HG03571 (cell line): ENCODE results near the gene FHIT.
"Not testable (repeated sequence)": the region's sequence is repeated elsewhere in the genome, so short reads cannot be mapped to it uniquely, and the experiment has no call there.

Source experiments
- ATAC-seq: cut with Tn5 transposase; IDR thresholded peaks from one replicate; pipeline ENCODE4 v1.9.1; 2021; ENCODE audit not compliant: unreplicated experiment

FHIT gene

DNA sequence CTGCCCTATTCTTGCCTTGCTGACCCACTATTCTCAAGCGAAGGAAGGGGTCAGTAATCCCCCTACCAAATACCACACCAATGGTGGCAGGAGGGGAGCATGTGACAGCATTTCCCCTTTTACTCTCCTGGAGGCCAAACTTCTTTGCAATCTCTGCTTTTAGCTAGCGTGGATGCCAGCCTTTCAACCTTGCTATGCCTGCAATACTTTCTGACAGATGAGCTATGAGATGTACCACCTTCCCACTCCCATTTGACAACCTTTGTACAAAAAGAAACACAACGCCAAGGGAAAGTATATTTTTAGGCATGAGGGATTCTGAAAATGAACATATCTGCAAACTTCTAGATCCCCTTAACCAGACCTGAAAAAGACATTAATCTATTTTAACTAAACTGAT lies 302.1 kb downstream of the FHIT start:
- ATAC-seq = no peak

DNA sequence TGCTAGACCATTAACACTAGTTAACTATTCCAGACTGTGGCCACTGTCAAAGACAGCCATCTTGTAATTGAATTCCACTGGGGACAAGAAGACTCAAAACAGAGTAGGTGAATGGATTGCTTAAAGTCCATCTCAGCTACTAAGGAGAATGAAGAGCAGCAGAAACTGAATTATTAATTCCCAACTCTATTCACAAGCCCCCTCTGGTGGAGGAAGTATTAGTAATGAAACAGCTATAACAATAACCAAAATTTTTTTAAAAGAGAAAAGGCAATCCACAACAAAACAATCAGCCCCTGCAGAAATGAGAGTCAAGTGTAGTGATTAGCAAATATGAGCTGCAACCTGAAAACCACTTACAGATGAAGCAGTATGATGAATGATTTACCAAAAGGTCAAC lies 302.8 kb downstream of the FHIT start:
- ATAC-seq = no peak

GRCh38 chr3:60935709-60936108 lies 315.5 kb downstream of the FHIT start:
- ATAC-seq = no peak

DNA sequence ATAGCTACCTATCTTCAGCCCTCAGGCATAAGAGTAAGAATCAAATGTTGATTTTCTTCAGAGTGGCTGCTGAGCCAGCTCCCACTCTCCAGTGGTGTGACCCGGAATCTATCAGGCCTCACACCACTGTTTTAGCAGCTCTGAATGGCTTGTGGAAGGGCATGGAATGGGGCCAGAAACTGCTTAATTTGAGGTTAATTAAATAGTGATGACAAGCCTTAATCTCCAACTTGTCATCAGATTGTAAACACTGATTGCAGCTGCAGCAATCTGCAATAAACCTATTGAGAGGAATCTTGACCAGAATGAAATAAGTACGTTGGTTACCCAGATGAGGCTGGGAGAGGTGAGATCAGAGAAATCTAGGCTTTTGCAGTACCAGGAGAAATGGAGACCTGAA lies 317.4 kb downstream of the FHIT start:
- ATAC-seq = no peak

- no peak for ATAC-seq
These were observed 318.6 kb downstream of the FHIT start for GRCh38 chr3:60932643-60933042.

GRCh38 chr3:60932170-60932569 lies 319.1 kb downstream of the FHIT start:
- no peak for ATAC-seq

DNA sequence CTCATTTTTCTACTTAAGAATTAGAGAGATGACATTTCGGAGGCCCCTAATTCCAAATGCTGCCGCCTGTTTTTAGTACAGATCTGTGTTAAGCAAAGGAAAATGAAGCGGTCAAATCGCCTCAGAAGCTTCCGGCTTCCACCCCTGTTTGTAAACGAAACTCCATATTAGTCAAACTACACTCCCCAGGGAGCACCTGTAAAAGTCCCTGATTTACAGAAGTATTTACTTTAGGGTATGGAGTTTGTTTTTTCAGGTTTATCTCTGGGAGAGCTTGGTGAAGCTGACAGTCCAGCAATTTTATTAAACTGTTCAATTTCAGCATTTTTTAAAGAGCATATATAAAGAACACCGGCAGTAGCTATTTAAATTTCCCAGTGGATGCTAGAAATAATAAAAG lies 319.8 kb downstream of the FHIT start:
- no peak for ATAC-seq

GRCh38 chr3:60920519-60920918 lies 330.7 kb downstream of the FHIT start:
- no peak for ATAC-seq

GRCh38 chr3:60919296-60919695 lies 332.0 kb downstream of the FHIT start:
- no peak for ATAC-seq

GRCh38 chr3:60917141-60917540 lies 334.1 kb downstream of the FHIT start:
- no peak for ATAC-seq

GRCh38 chr3:60916546-60916945 lies 334.7 kb downstream of the FHIT start:
- ATAC-seq = no peak

- no peak for ATAC-seq
These were observed 337.8 kb downstream of the FHIT start for GRCh38 chr3:60913474-60913873.

DNA sequence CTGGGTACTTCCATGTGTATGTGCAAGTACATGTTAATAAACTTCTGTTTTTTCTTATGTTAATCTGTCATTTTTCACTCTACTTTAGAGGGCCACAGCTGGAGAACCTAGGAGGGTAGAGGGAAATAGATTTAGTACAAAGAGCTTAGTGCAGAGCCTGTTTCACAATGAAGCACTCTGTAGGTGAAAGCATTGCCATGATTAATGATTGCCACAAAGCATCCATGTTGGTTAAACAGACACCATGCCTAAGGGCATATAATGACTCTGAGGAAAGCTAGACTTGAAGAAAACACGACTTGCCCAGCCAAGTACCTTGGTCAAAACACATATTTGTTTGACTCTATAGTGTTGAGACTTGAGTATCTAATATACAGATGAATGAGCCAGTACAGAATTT lies 338.4 kb downstream of the FHIT start:
- no peak for ATAC-seq

GRCh38 chr3:60912142-60912541 lies 339.1 kb downstream of the FHIT start:
- ATAC-seq = no peak

GRCh38 chr3:60909526-60909925 lies 341.7 kb downstream of the FHIT start:
- no peak for ATAC-seq

GRCh38 chr3:60906283-60906682 lies 345.0 kb downstream of the FHIT start:
- no peak for ATAC-seq

DNA sequence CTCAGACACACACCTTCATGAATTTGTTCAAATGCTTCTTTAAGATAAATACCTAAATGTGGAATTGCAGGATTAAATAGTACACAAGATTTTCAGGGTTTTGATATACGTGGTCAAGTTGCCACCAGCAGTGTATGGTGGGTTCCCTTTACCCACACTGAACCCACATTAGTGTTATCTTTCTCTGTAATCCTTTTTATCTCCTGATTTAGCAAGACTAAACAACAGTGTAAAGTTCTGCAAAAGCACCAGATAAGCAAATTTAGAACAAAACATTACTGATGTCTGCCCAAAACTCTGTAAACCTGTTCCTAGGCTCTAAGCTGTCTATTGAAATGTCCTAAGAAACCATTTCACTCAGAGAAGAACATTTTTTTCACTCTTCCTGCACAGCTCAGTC lies 352.9 kb downstream of the FHIT start:
- ATAC-seq = no peak

DNA sequence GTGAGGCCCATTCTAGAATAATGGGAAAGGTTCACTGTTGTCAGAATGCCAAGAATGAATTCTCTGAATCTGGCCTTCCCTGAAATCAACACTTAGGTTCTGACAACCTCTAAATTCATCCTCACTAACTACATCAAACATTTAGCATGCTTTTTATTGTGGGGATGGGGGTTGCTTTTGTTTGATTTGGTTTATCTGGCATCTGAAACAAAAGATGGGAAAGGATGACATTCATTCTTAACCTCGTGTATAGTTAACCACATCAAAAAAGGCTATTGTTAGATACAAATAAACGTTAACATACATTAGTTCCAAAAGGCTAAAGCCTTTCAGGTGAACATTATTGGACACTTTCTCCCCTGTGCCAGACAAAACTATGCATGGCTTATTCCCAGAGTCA lies 357.3 kb downstream of the FHIT start:
- no peak for ATAC-seq

- ATAC-seq = no peak
These were observed 361.0 kb downstream of the FHIT start for GRCh38 chr3:60890226-60890625.

DNA sequence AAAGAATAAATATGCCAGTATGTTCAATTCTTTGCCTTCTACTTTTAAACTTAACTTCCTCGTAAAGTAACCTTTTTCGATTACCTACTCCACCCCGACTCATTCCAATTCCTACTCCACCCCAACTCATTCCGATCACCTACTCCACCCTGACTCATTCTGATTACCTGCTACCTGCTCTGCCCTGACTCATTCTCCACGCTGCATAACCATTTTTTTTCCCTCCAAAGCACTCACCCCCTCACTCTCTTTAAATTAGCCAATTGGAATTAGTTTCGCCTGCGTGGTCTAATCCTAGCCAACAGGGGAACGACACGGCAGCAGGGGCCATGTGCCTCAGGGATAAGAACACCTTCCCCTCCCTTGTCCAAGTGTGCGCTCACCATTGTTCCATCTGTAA lies 362.3 kb downstream of the FHIT start:
- ATAC-seq = not testable (repeated sequence)

DNA sequence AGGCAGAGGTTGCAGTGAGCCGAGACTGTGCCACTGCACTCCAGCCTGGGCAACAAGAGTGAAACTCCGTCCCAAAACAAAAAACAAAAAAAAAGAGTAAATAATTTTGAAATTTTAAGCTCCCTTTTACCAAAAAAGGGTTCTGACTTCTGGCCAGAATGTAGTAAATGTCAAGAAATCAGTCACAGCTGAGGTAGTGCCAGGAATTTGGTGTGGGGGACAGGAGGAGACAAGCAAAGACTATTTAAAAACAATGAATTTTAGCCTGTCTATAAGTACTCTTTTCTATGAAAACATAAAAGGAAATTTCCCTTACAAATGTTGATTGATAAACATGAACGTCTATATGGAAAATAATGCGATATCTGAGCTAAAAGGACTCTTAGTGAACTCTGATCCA lies 363.7 kb downstream of the FHIT start:
- ATAC-seq = no peak

DNA sequence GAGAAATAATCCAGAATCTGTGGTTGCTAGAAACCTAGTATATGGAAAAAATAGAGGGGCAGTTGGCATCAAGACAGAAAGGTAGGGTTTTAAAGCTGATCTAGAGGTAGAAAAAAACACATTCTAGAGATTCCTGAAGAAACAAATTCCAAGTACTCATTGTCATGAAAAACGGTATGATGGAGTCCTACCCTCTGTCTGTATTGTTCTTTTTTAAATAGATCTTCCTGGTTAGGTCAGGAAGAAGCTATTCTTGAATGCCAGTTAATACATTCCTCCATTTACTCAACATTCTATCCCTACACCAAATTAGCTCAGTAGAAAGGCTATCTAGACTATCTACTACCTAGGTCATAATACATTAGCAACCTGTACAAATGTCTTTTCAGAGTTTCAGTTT lies 364.7 kb downstream of the FHIT start:
- ATAC-seq = no peak

DNA sequence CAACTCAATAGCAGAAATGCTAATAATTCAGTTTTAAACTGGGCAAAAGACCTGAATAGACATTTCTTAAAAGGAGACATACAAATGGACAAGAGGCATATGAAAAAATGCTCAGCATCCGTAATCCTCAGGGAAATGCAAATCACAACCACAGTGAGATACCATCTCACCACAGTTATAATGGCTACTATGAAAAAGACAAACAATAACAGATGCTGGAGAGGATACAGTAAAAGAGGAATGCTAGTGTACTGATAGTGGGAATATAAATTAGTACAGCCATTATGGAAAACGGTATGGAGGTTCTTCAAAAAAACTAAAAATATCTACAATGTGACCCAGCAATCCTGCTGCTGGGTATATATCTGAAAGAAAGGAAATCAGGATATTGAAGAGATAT lies 367.2 kb downstream of the FHIT start:
- no peak for ATAC-seq

- no peak for ATAC-seq
These were observed 374.1 kb downstream of the FHIT start for GRCh38 chr3:60877188-60877587.
